T-helper 1 cell treated with Interleukin-12 subunit alpha and Interleukin-12 subunit beta and Interleukin-4 antibody, amounts not matched to agents 30 ng/mL and 1 ng/mL, for 36 hours (primary cell): ENCODE data around the gene RAB6D. TPM values are rescaled to one million over a fixed set of nuclear protein-coding genes. Genes with fewer than 3 reads are reported as not detected.
"Not testable (repeated sequence)": the region's sequence is repeated elsewhere in the genome, so short reads cannot be mapped to it uniquely, and the experiment has no call there.

Experiments used
- intact Hi-C: fragments of 100-400 bp; cut with micrococcal nuclease; formaldehyde crosslinking; loops from one replicate; pipeline ENCODE4 v1.15.1; 2024
- total RNA-seq: library from RNA; stranded (reverse); gene quantifications from 2 replicates; pipeline ENCODE4 v1.2.3, GENCODE V29; 2022

RAB6D gene
- total RNA-seq, 1 donor from 2014 or later: not detected

DNA sequence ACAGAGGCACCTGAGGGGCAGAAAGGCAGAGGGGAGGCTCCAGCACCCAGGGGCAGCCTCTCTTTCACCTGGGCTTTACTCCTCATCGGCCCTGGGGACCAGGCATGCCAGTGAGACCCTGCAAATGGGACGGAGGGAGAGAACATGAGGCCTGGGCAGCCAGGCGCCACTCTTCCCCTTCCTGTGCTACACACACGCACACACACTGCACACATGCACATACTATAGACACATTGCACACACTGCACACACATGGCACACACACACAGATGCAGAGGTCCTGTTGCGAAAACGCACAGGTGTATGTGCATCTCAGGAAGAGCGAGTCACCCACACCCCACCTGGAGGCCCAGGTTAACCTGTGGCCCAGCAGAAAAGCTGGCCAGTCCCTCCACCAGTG, 3.4 kb upstream of the RAB6D start:
- intact Hi-C loops: no loop called here

DNA sequence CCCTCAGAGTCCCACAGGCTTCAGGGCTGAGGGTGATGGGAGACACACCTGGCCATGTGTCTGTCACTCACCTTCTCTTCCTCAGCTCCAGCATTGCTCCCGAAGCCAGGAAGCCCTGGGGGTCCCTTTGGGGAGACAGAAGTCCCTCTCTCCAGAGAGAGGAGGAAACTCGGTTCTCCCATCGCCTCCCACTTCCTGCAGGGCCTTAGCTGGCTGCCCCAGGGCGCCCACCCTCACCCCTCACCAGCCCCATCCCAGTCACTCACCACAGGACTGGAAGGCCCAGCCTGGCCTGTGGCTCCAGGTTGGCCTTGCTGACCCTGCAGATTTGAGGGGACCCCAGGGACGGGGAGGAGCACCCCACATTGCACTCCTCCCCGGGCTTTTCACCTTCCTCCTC, 2.7 kb upstream of the RAB6D start:
- intact Hi-C loops: no loop called here

GRCh38 chr2:131365452-131365851, 1.5 kb upstream of the RAB6D start:
- intact Hi-C loops: no loop called here

- intact Hi-C loops: not testable (repeated sequence)
Observed at GRCh38 chr2:131363213-131363612, 755 bp downstream of the RAB6D start.

GRCh38 chr2:131361773-131362172, 2.2 kb downstream of the RAB6D start:
- intact Hi-C loops: not testable (repeated sequence)

DNA sequence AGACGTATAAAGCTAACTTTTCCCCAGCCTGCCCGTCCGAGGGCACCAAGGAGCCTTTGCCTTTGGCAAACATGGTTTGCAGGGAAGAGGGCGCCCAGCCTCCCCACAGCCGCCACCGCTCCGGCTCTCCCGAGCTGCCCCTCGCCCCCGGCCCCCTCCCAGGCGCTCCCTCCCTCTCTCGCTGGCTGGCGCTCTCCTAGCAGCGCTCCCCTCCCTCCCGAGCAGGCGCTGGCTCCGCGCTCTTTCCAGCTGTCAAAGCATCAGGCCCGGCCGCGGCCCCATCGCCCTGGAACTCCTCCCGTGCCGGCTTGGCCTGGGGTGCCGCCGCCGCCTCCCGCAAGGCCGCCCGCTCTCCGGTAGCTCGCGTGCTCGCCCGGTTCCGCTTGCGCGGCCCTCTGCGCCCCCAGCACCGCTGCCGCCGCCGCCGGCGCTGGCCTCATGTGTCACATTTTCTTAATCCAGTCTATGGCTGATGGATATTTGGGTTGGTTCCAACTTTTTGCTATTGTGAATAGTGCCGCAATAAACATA, 10.7 kb downstream of the RAB6D start:
- intact Hi-C loops: not testable (repeated sequence)

- intact Hi-C loops: no loop called here
Observed at GRCh38 chr2:131349021-131349420, 14.9 kb downstream of the RAB6D start.

DNA sequence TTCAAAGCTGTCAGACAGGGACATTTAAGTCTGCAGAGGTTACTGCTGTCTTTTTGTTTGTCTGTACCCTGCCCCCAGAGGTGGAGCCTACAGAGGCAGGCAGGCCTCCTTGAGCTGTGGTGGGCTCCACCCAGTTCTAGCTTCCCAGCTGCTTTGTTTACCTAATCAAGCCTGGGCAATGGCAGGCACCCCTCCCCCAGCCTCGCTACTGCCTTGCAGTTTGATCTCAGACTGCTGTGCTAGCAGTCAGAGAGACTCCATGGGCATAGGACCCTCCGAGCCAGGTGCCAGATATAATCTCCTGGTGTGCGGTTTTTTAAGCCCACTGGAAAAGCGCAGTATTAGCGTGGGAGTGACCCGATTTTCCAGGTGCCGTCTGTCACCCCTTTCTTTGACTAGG, 16.9 kb downstream of the RAB6D start:
- intact Hi-C loops: not testable (repeated sequence)

DNA sequence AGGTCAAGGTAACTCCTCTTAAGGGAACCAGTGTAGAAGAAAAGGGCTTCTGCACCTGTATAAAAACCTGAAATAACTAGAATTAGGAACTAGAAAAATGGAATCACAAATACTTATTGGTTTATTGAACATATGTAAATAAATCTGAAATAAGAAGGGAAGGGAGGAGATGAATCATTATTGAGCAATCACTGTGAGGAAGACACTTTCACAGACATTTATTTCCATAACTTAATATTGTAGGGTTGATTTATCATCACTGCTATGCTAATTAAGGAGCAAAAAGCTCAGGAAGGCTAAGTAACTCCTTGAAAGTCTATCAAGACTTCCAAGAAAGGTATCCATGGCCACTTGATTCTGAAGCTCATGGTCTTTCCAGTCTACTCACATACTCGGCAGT, 24.7 kb downstream of the RAB6D start:
- intact Hi-C loops: not testable (repeated sequence)

GRCh38 chr2:131335319-131335718, 28.6 kb downstream of the RAB6D start:
- intact Hi-C loops: loop anchor here (1.0 kb wide), 1 partner anchor 181 kb away; no protein-coding TSS in a partner anchor

GRCh38 chr2:131332709-131333108, 31.3 kb downstream of the RAB6D start:
- intact Hi-C loops: not testable (repeated sequence)

DNA sequence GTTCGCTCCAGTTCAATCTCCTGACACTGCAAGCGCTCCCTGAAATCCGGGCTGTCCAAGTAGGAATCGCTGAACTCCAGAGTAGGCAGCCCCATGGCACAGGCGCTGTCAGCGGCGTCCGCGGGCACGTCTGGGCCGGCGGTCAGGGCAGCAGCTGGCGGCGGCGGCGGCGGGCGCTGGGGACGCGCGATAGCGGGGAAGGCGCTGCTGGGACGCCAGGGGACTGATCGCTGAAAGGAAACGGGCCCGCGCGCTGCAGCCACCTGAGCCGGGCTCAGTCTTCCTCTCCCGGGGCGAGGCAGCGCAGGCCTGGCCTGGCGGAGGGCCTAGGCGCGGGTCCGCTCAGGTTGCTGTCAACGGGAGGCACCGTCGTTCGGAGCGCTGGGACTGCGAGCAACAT, 33.0 kb downstream of the RAB6D start:
- intact Hi-C loops: not testable (repeated sequence)

DNA sequence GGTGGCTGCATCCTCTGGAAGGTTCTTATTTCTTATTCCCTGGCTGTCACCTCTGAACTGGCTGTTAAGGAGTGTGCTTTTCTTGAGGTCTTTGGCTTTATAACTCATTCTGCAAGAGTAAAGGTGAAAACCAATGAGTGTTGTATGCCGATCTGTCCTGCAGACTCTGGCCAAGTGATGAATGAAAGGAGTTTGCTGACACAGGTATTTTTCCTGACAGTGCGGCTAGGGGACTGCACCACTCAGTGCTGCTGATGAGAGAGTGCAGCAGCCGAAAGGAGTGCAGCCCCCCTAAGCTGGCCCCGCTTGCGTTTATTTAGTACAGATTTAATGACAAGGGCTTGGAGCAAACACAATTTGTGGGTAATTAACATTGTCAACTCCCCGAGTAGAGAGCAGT, 41.8 kb downstream of the RAB6D start:
- intact Hi-C loops: no loop called here

DNA sequence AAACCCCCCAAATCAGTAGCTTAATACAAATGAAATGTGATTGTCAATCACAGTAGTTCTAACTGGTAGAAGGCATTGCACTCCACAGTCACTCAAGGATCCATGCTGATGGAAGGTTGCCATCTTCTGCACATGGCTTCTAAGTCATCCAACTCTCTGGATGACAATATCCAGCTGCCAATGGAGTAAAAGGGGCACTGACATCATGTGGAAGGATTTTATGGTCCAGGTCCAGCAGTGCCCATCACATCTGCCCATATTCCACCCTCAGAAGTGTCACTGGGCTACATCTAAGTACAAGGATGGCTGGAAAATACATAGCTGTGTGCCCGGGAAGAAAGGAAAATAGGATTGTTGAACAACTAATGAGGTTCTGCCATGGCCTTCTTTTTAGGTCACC, 42.6 kb downstream of the RAB6D start:
- intact Hi-C loops: not testable (repeated sequence)

DNA sequence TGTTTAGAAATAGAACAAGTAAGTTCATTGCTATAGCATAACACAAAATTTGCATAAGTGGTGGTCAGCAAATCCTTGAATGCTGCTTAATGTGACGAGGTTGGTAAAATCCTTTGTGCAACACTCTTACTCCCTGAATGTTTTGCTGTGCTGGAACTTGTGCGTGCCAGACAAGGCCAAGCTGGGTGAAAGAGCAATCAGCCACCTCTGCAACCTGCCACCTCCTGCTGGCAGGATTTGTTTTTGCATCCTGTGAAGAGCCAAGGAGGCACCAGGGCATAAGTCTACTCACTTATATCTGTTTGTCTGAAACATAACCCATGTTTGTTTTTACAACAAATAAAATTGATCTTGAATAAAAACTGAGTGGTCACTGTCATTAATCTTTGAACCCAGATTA, 53.0 kb downstream of the RAB6D start:
- intact Hi-C loops: loop anchor here (1.0 kb wide), 1 partner anchor 157 kb away; no protein-coding TSS in a partner anchor

Other genes with a start within 250 kb of the RAB6D start
- 1.6 and 2.0 TPM in 2 replicates for gene POTEE, start 154.6 kb downstream of the RAB6D start, total RNA-seq
- not detected in 2 replicates for gene TUBA3D, start 112.0 kb upstream of the RAB6D start, total RNA-seq
- 107 and 110 TPM in 2 replicates for gene MZT2A, start 128.2 kb upstream of the RAB6D start, total RNA-seq
- gene CCDC74A, start 163.7 kb upstream of the RAB6D start, total RNA-seq: 2.3 and 4.0 TPM in 2 replicates